ENCODE results near the gene ALG3. TPM values are rescaled to one million over a fixed set of nuclear protein-coding genes. Genes with fewer than 3 reads are reported as not detected.

The ALG3 gene
- total RNA-seq (2021) = 81.1 and 95.1 TPM in 2 replicates
- Bru-seq, nascent RNA = percentile 80 among the genes with signal in this experiment
- percentile 76 among the genes with signal in this experiment for BruChase-seq, experiment 1, labeled RNA remaining after a 2-hour chase
- BruChase-seq, experiment 2, labeled RNA remaining after a 6-hour chase = percentile 90 among the genes with signal in this experiment
- long read RNA-seq, transcript ALG3-201 (9 exons, 1,528 nt) = major isoform, 235 of 360 reads
- long read RNA-seq, transcript ALG3-205 (9 exons, 1,533 nt) = minor isoform, 15 of 360 reads
- long read RNA-seq, partial matches to known transcripts = 8 of 360 reads
- long read RNA-seq, other reads (novel, unspliced or antisense) = 100 of 360 reads

DNA sequence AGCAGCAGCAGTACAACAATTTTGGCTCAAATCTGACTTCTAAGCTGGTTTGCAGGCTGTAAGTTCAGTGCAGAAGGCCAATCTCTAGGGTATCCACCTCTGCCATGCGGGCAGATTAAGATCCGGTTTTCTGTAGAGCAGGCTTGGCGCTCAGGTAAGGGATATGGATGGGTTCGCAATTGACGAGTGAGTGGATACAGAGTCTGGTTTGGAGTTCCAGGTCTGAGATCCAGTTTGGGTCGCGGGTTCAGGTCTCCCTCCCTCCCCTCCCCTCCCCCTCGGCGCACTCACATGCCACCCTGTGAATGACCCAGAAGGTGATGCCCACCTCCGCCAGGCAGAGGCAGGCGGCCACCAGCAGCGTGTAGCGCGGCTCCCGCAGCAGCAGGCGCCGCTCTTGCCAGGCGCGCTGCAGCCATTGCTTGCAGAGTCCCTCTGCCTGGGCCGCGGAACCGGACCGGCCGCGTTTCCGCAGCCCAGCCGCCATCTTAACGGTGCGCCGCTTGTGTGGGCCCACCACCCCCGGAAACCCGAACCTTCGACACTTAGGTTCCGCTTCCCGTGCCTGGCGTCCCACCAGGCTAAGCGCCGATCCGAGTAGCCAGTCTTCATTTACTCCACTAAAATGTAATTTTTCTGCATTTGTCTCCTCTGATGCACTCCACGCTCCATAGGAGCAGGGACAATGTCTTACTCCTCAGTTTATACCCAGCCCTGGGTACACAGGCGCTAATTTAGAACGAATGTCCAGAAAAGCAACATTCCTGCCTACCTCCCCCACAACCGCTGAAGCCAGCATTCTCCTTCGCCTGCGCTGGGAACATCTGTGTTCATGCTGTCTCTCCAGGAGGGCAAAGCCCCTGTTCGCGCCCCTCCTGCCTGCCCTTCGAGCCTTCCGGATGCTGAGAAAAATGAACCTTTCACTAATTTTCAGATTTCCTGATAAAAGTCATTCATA, at the start of gene ALG3:
TSS of gene ALG3 (minus strand) at position 509 of the 958 bp plus-strand sequence. CDS start at position 487, 22 bp downstream.
- Histone ChIP-seq H4K20me1 (ENCODE audit: insufficient read depth) (peaks cover 6% of the 10 kb centered on the region; the same call in 1 of the 2 replicates), H3F3A (ENCODE audit: insufficient read depth, low read depth) (peaks cover 35% of the 10 kb centered on the region), H3K4me3 (peak within 1 kb of the TSS; percentile 96), H3K4me1 (replicated peaks; ENCODE audit: insufficient read depth) (peaks cover 18% of the 10 kb centered on the region), H3K79me2 (ENCODE audit: low read depth) (peaks cover 71% of the 10 kb centered on the region), H3K27me3 (ENCODE audit: insufficient read depth, low read depth) (no peaks in the 10 kb centered on the region), H3K9me3 (ENCODE audit: insufficient read depth, low read depth) (no peaks in the 10 kb centered on the region), H3K36me3 (ENCODE audit: low read depth) (peaks cover 25% of the 10 kb centered on the region), H3K27ac (peak within 1 kb of the TSS; percentile 90), H3K9me2 (ENCODE audit: insufficient read depth) (no peaks in the 10 kb centered on the region), H3K4me2 (peak within 1 kb of the TSS; percentile 100), H2AFZ (peak within 1 kb of the TSS; percentile 100)
- no TSS peak for BruUV-seq (replicated peaks)
- intact Hi-C loops (cut with micrococcal nuclease; ENCODE audit: unreplicated experiment) = loop anchor here (1.0 to 2.0 kb wide), 4 partner anchors 12 to 208 kb away; partner anchors contain the start of gene PSMD2
- ChIA-PET POLR2A (ENCODE audit: unreplicated experiment) (no interaction called here), CTCF (interaction anchor here (0.6 kb wide), 1 partner anchor 36 kb away, joined by 5 read pairs; no protein-coding TSS in a partner anchor)
- TF ChIP-seq, protein P1, sequence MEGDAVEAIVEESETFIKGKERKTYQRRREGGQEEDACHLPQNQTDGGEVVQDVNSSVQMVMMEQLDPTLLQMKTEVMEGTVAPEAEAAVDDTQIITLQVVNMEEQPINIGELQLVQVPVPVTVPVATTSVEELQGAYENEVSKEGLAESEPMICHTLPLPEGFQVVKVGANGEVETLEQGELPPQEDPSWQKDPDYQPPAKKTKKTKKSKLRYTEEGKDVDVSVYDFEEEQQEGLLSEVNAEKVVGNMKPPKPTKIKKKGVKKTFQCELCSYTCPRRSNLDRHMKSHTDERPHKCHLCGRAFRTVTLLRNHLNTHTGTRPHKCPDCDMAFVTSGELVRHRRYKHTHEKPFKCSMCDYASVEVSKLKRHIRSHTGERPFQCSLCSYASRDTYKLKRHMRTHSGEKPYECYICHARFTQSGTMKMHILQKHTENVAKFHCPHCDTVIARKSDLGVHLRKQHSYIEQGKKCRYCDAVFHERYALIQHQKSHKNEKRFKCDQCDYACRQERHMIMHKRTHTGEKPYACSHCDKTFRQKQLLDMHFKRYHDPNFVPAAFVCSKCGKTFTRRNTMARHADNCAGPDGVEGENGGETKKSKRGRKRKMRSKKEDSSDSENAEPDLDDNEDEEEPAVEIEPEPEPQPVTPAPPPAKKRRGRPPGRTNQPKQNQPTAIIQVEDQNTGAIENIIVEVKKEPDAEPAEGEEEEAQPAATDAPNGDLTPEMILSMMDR (conservative IDR thresholded peaks at IDR 0.05) = no peak
- TF ChIP-seq EZH2 (IDR thresholded peaks at IDR 0.05; ENCODE audit: low read depth) = no peak
- peak; percentile 79 to 91 for DNase-seq

GRCh38 chr3:184296616-184297015, 47.9 kb upstream of the ALG3 start:
- peak in 1 of 2 experiments; percentile 69 for DNase-seq
- no peak overlapping the region for H3K4me3 ChIP-seq
- H3K4me2 ChIP-seq = no peak overlapping the region
- intact Hi-C loops (cut with micrococcal nuclease; ENCODE audit: unreplicated experiment) = no loop called here
- H3F3A ChIP-seq (ENCODE audit: insufficient read depth, low read depth) = peaks cover 32% of the 10 kb centered on the region; the same call in 1 of the 2 replicates
- H4K20me1 ChIP-seq (ENCODE audit: insufficient read depth) = peaks cover 15% of the 10 kb centered on the region
- POLR2A ChIA-PET (ENCODE audit: unreplicated experiment) = interaction anchor here (0.8 kb wide), 1 partner anchor 117 kb away, joined by 6 read pairs; no protein-coding TSS in a partner anchor
- CTCF ChIA-PET = no interaction called here
- H3K4me1 ChIP-seq (replicated peaks; ENCODE audit: insufficient read depth) = peaks cover 15% of the 10 kb centered on the region
- H3K36me3 ChIP-seq (ENCODE audit: low read depth) = peaks cover 14% of the 10 kb centered on the region
- no TSS peak for BruUV-seq (replicated peaks)
- H3K27ac ChIP-seq = no peak overlapping the region
- H3K9me3 ChIP-seq (ENCODE audit: insufficient read depth, low read depth) = no peaks in the 10 kb centered on the region
- TF ChIP-seq EZH2 (IDR thresholded peaks at IDR 0.05; ENCODE audit: low read depth) = no peak
- TF ChIP-seq, protein P1 (conservative IDR thresholded peaks at IDR 0.05) = no peak
- H2AFZ ChIP-seq = no peak overlapping the region
- peaks cover 25% of the 10 kb centered on the region for H3K79me2 ChIP-seq (ENCODE audit: low read depth)
- H3K9me2 ChIP-seq (ENCODE audit: insufficient read depth) = no peaks in the 10 kb centered on the region
- H3K27me3 ChIP-seq (ENCODE audit: insufficient read depth, low read depth) = no peaks in the 10 kb centered on the region; the same call in 1 of the 2 replicates

DNA sequence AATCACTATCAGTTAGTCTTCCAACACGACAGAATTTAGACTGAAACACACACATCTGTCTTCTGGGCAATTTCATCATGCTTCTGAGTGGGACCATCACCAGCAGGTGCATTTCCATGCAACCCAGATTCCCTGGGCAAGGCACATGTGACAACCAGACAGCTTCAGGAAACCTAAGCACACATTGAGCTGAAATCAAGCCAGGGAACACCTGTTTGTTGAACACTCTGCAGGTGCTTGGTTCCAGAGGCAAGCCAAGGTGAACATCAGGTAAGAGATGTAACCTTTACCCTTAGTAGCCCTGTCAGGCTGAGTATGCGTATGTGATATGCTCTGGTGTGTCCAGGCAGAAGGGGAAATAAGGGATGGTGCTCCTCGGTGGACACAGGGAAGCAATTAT, 47.0 kb upstream of the ALG3 start:
- H3K4me3 ChIP-seq = no peak overlapping the region
- no peaks in the 10 kb centered on the region; the same call in 1 of the 2 replicates for H3K27me3 ChIP-seq (ENCODE audit: insufficient read depth, low read depth)
- H3K4me2 ChIP-seq = no peak overlapping the region
- intact Hi-C loops (cut with micrococcal nuclease; ENCODE audit: unreplicated experiment) = no loop called here
- H2AFZ ChIP-seq = no peak overlapping the region
- peaks cover 17% of the 10 kb centered on the region for H3K79me2 ChIP-seq (ENCODE audit: low read depth)
- H3K9me2 ChIP-seq (ENCODE audit: insufficient read depth) = no peaks in the 10 kb centered on the region
- H3K36me3 ChIP-seq (ENCODE audit: low read depth) = peaks cover 5% of the 10 kb centered on the region
- no peak for TF ChIP-seq EZH2 (IDR thresholded peaks at IDR 0.05; ENCODE audit: low read depth)
- TF ChIP-seq, protein P1 (conservative IDR thresholded peaks at IDR 0.05) = no peak
- DNase-seq = no peak
- peaks cover 24% of the 10 kb centered on the region; the same call in 1 of the 2 replicates for H3F3A ChIP-seq (ENCODE audit: insufficient read depth, low read depth)
- H3K4me1 ChIP-seq (replicated peaks; ENCODE audit: insufficient read depth) = peaks cover 6% of the 10 kb centered on the region
- POLR2A ChIA-PET (ENCODE audit: unreplicated experiment) = interaction anchor here (0.8 kb wide), 1 partner anchor 118 kb away, joined by 6 read pairs; no protein-coding TSS in a partner anchor
- BruUV-seq (replicated peaks) = no TSS peak
- H3K9me3 ChIP-seq (ENCODE audit: insufficient read depth, low read depth) = no peaks in the 10 kb centered on the region
- CTCF ChIA-PET = no interaction called here
- no peak overlapping the region for H3K27ac ChIP-seq
- peaks cover 8% of the 10 kb centered on the region for H4K20me1 ChIP-seq (ENCODE audit: insufficient read depth)
